PC-9 (cell line): ENCODE measurements around the gene PLA2G3.

Experiments
- CTCF ChIP-seq: fragments of 200-600 bp; sonication (generic); conservative IDR thresholded peaks from 2 replicates; pipeline ENCODE4 v1.6.1; 2017; ENCODE audit warnings: mixed run types, antibody characterized with exemption, mild to moderate bottlenecking, moderate library complexity
- EZH2 ChIP-seq: fragments of 200-600 bp; sonication (generic); IDR thresholded peaks from 2 replicates; pipeline ENCODE4 v1.8.0; 2017; ENCODE audit warnings: antibody characterized with exemption, low read depth

GRCh38 chr22:31134688-31135087 lies 5.6 kb downstream of the PLA2G3 start:
- TF ChIP-seq CTCF (no peak), EZH2 (no peak)
